GM21529 (cell line): ENCODE measurements around the gene CD4.
"Not testable (repeated sequence)": the region's sequence is repeated elsewhere in the genome, so short reads cannot be mapped to it uniquely, and the experiment has no call there.

Experiments
- ATAC-seq: cut with Tn5 transposase; IDR thresholded peaks from one replicate; pipeline ENCODE4 v1.9.1; 2021; ENCODE audit not compliant: unreplicated experiment

CD4 gene

GRCh38 chr12:6866163-6866919 lies 77.0 kb downstream of the CD4 start:
- ATAC-seq, result no peak

- peak; percentile 17 for ATAC-seq
These were observed 77.6 kb downstream of the CD4 start for GRCh38 chr12:6866920-6867412.

GRCh38 chr12:6867413-6868210 lies 78.3 kb downstream of the CD4 start, which contains the start of gene TPI1:
TPI1 (plus strand) TSS chr12:6867531; CDS start chr12:6867567, 36 bp downstream.
- peak; percentile 55 for ATAC-seq

GRCh38 chr12:6868211-6869048 lies 79.1 kb downstream of the CD4 start:
- ATAC-seq, result no peak

- ATAC-seq, result no peak
These were observed 80.0 kb downstream of the CD4 start for GRCh38 chr12:6869049-6870021.

- not testable (repeated sequence) for ATAC-seq
These were observed 81.0 kb downstream of the CD4 start for GRCh38 chr12:6870304-6870703.
